Measurements from ENCODE around the gene TRIM8.

The TRIM8 gene

DNA sequence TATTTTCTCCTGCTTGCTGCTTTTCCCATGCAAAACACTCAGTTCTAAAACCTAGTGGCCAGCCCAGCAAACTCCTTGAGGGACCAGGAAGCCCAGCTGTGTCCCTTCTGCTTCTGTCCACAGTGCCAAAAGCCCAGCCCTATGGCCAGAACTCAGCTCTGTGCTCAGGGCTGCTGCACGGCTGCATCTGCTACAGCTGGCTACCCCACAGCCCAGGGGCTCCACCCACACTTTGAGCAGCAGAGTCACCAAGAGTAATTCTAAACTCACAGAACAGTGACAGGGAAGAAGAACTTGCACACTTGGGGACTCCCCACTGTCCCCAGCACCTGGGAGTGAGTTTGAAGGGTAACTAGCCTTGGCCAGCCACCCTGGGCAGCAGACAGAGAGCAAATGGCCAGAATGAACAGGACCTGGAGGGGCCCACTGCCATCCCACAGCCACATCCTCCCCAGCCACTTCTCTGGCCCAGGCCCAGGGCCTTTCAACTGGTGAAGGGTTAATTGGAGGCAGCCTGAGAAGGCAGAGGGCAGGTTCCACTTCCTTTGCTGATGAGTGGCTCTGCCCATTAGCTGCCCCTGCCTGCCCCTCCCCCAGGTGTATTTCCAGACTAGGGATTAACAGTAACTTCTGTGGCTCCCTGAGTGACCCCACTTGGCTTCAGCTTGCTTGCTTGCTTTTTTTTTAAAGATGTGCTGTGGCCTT is 28.1 kb upstream of the TRIM8 start:
- H3K79me2 ChIP-seq (ENCODE audit: insufficient read depth, low read length) = no peaks in the 10 kb centered on the region
- H3K9me2 ChIP-seq (replicated peaks; ENCODE audit: low read depth, low read length) = no peaks in the 10 kb centered on the region
- H3K4me2 ChIP-seq (ENCODE audit: low read depth, low read length, poor library complexity, severe bottlenecking) = peak overlapping the region; percentile 70
- TF ChIP-seq, protein P1, sequence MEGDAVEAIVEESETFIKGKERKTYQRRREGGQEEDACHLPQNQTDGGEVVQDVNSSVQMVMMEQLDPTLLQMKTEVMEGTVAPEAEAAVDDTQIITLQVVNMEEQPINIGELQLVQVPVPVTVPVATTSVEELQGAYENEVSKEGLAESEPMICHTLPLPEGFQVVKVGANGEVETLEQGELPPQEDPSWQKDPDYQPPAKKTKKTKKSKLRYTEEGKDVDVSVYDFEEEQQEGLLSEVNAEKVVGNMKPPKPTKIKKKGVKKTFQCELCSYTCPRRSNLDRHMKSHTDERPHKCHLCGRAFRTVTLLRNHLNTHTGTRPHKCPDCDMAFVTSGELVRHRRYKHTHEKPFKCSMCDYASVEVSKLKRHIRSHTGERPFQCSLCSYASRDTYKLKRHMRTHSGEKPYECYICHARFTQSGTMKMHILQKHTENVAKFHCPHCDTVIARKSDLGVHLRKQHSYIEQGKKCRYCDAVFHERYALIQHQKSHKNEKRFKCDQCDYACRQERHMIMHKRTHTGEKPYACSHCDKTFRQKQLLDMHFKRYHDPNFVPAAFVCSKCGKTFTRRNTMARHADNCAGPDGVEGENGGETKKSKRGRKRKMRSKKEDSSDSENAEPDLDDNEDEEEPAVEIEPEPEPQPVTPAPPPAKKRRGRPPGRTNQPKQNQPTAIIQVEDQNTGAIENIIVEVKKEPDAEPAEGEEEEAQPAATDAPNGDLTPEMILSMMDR (conservative IDR thresholded peaks at IDR 0.05; ENCODE audit: low read length) = no peak
- no peak for TF ChIP-seq EZH2phosphoT487 (IDR thresholded peaks at IDR 0.05; ENCODE audit: borderline replicate concordance)
- H4K20me1 ChIP-seq (ENCODE audit: insufficient read depth, low read length, poor library complexity, severe bottlenecking) = no peaks in the 10 kb centered on the region
- no peak overlapping the region for H2AFZ ChIP-seq (ENCODE audit: low read length)
- peaks cover 9% of the 10 kb centered on the region; the same call in 1 of the 2 replicates for H3F3A ChIP-seq (ENCODE audit: low read depth)
- peak overlapping the region; percentile 27 for H3K4me3 ChIP-seq (ENCODE audit: low read length, poor library complexity, severe bottlenecking)
- H3K36me3 ChIP-seq (ENCODE audit: insufficient read depth, low read length) = peaks cover 17% of the 10 kb centered on the region; the same call in 1 of the 2 replicates
- H3K27me3 ChIP-seq (ENCODE audit: insufficient read depth, low read length, poor library complexity, severe bottlenecking) = no peaks in the 10 kb centered on the region
- no peaks in the 10 kb centered on the region for H3K9me3 ChIP-seq (ENCODE audit: insufficient read depth, low read depth, low read length)
- peak overlapping the region; percentile 49 for H3K9ac ChIP-seq (ENCODE audit: low read depth, low read length, poor library complexity, severe bottlenecking)
- H3K4me1 ChIP-seq (ENCODE audit: insufficient read depth, low read length, poor library complexity, severe bottlenecking) = peaks cover 57% of the 10 kb centered on the region

DNA sequence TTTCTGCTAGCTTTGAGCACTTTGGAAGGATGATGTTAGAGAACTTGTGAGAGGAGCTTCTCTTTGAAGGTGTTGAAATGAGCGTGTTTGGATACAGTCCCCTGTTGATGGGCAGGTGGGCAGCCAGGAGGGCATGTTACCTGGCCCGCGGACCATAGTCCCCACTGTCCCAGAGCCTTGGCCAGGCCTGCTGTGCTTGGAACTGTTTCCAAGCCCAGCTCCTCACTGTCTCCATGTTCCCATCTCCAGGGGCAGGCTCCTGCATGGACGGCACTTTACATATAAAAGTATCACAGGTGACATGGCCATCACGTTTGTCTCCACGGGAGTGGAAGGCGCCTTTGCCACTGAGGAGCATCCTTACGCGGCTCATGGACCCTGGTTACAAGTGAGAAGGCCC is 27.2 kb upstream of the TRIM8 start:
- TF ChIP-seq, protein P1 (conservative IDR thresholded peaks at IDR 0.05; ENCODE audit: low read length) = no peak
- TF ChIP-seq EZH2phosphoT487 (IDR thresholded peaks at IDR 0.05; ENCODE audit: borderline replicate concordance) = no peak
- Histone ChIP-seq H3K9me3 (ENCODE audit: insufficient read depth, low read depth, low read length) (no peaks in the 10 kb centered on the region), H3K27me3 (ENCODE audit: insufficient read depth, low read length, poor library complexity, severe bottlenecking) (no peaks in the 10 kb centered on the region), H3K4me1 (ENCODE audit: insufficient read depth, low read length, poor library complexity, severe bottlenecking) (peaks cover 60% of the 10 kb centered on the region), H3K79me2 (ENCODE audit: insufficient read depth, low read length) (no peaks in the 10 kb centered on the region), H3K9me2 (replicated peaks; ENCODE audit: low read depth, low read length) (no peaks in the 10 kb centered on the region), H3K4me3 (ENCODE audit: low read length, poor library complexity, severe bottlenecking) (peak overlapping the region; percentile 27), H3K4me2 (ENCODE audit: low read depth, low read length, poor library complexity, severe bottlenecking) (peak overlapping the region; percentile 70), H2AFZ (ENCODE audit: low read length) (no peak overlapping the region), H3K36me3 (ENCODE audit: insufficient read depth, low read length) (peaks cover 17% of the 10 kb centered on the region; the same call in 1 of the 2 replicates), H3F3A (ENCODE audit: low read depth) (peaks cover 9% of the 10 kb centered on the region; the same call in 1 of the 2 replicates), H3K9ac (ENCODE audit: low read depth, low read length, poor library complexity, severe bottlenecking) (peak overlapping the region; percentile 49), H4K20me1 (ENCODE audit: insufficient read depth, low read length, poor library complexity, severe bottlenecking) (no peaks in the 10 kb centered on the region)

GRCh38 chr10:102617816-102618215 is 26.5 kb upstream of the TRIM8 start:
- TF ChIP-seq, protein P1 (conservative IDR thresholded peaks at IDR 0.05; ENCODE audit: low read length) = no peak
- TF ChIP-seq EZH2phosphoT487 (IDR thresholded peaks at IDR 0.05; ENCODE audit: borderline replicate concordance) = no peak
- Histone ChIP-seq H3K4me2 (ENCODE audit: low read depth, low read length, poor library complexity, severe bottlenecking) (no peak overlapping the region), H3K9ac (ENCODE audit: low read depth, low read length, poor library complexity, severe bottlenecking) (peak overlapping the region; percentile 49), H3K9me3 (ENCODE audit: insufficient read depth, low read depth, low read length) (no peaks in the 10 kb centered on the region), H4K20me1 (ENCODE audit: insufficient read depth, low read length, poor library complexity, severe bottlenecking) (no peaks in the 10 kb centered on the region), H3K9me2 (replicated peaks; ENCODE audit: low read depth, low read length) (no peaks in the 10 kb centered on the region), H3K79me2 (ENCODE audit: insufficient read depth, low read length) (no peaks in the 10 kb centered on the region), H3K4me1 (ENCODE audit: insufficient read depth, low read length, poor library complexity, severe bottlenecking) (peaks cover 53% of the 10 kb centered on the region), H3K27me3 (ENCODE audit: insufficient read depth, low read length, poor library complexity, severe bottlenecking) (no peaks in the 10 kb centered on the region), H2AFZ (ENCODE audit: low read length) (no peak overlapping the region), H3F3A (ENCODE audit: low read depth) (peaks cover 9% of the 10 kb centered on the region; the same call in 1 of the 2 replicates), H3K4me3 (ENCODE audit: low read length, poor library complexity, severe bottlenecking) (no peak overlapping the region), H3K36me3 (ENCODE audit: insufficient read depth, low read length) (peaks cover 17% of the 10 kb centered on the region; the same call in 1 of the 2 replicates)

All from Loucy (cell line).